COR-L47 (cell line): ENCODE measurements around the gene MPZL1.

Experiments used
- DNase-seq: peaks from one replicate; lab custom pipeline; 2025; lab: John Stamatoyannopoulos, UW

Gene MPZL1

DNA sequence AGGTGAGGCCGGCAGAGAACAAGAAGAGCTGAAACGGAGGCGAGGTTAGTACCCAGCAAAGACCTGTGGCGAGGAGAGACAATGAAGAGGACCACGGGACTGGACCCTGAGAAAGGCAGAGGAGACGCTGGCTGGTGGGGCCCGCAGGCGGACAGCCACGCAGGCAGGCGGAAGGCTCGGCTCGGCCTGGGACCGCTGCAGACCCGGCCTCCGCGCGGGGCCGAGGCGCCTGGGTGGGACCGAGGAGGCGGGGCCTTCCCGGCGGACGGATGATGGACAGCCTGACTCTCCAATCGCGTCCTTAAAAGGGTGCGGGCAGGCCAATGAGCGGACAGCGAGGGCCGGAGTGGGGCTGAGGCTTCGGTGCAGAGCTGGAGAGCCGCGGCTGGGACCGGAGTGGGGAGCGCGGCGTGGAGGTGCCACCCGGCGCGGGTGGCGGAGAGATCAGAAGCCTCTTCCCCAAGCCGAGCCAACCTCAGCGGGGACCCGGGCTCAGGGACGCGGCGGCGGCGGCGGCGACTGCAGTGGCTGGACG is at the start of gene MPZL1:
Gene MPZL1 (plus strand): TSS at position 366 of the 535 bp plus-strand sequence. CDS start 170 bp downstream, outside the sequence.
- peak; percentile 84 for DNase-seq

DNA sequence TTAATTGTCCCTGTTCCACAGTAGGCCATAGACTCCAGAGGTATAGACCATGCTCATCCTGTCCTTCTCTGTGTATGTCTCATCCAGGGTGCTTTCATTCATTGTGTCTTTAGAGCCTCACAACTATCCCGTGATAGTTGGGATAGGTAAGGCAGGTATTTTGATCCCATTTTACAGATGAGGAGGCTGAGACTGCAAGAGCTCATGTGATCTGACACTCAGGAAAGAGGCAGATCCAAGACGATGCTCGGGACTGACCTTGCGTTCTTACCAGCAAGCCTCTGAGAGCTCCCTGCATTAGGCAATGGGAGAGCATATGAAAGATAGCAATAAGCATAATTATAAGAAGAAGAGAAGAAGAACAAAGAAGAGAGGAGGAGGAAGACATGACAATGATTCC is 49.0 kb upstream of the MPZL1 start:
- no peak for DNase-seq

DNA sequence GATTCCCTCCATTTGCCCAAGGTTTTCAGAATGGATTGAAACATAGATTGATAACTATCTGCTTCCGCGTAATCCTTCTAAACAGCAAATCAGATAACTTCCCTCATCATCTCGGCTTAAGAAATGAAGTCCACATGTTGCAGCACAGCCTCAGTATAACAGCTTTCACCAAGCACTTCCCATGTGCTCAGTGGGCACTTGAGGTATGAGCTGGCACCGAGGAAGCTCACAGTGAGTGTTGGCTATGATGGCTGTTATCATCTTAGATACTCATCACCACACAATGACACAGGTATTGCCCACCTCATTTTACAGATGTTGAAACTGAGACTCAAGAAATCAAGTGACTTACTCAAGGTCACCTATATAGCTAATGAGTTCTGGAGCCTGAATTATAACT is 48.5 kb upstream of the MPZL1 start:
- DNase-seq = no peak

DNA sequence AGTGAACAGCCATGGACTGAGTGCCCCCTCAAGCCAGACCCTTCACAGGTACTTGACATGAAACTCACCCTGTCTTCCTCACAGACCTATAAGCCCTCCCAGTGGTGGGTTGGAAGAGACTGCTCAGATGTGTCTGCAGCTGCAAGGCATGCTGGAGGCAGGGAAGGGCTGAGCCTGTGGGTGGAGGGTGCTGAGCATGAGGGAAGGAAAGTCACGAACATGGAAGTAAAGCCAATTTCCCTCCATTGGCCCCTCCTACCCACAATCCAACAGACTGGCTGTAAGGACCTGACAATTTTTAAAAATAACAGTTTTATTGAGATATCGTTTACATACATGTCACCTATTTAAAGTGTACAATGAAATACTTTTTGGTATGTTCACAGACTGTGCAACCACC is 47.6 kb upstream of the MPZL1 start:
- no peak for DNase-seq

DNA sequence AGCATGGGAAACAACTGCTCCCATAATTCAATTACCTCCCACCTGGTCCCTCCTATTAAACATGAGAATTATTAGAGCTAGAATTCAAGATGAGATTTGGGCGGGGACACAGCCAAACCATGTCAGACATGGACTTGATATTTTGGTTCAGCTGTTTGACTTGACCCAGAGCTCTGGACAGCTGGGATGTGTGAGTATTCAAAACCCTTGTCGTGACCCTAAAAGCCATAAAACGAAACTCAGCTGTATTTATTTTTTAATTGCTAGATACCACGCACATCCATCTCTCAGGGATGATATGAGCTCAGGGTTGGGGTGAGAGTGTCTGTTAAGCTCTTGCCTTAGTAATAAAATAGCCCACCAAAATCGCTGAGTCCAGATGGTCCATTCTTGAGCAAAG is 46.3 kb upstream of the MPZL1 start:
- no peak for DNase-seq

DNA sequence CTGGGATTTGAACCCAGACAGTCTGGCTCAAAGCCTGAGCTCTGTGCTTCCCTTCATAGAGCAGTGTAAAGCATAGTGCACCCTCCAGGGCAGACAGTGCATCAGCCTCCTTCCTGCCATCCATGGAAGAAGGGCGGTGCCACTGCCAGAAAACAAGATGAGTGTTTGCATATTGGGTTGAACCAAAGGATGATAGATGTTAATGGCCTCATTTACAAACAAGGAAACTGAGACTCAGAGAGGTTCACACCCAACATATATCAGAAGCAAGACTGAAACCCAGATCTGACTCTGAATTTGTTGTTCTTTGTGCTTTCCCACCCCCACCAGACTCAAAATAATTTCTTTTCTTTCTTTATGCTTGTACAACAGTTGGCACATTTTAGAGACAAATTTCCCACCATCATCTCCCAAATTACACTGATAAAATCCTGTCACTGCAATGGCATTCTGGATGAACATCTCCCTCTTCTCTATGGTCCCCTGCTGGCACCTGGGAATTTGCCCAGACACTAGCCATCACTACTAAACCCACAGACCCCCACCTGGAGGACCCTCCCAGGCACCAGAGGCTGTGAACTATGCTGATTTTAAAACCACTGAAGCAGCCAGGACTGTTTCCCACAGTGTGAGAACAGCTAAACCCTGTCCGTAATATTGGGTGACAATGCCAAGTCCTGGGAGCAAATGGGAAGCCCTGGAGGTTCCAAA is 45.4 kb upstream of the MPZL1 start:
- DNase-seq = no peak

DNA sequence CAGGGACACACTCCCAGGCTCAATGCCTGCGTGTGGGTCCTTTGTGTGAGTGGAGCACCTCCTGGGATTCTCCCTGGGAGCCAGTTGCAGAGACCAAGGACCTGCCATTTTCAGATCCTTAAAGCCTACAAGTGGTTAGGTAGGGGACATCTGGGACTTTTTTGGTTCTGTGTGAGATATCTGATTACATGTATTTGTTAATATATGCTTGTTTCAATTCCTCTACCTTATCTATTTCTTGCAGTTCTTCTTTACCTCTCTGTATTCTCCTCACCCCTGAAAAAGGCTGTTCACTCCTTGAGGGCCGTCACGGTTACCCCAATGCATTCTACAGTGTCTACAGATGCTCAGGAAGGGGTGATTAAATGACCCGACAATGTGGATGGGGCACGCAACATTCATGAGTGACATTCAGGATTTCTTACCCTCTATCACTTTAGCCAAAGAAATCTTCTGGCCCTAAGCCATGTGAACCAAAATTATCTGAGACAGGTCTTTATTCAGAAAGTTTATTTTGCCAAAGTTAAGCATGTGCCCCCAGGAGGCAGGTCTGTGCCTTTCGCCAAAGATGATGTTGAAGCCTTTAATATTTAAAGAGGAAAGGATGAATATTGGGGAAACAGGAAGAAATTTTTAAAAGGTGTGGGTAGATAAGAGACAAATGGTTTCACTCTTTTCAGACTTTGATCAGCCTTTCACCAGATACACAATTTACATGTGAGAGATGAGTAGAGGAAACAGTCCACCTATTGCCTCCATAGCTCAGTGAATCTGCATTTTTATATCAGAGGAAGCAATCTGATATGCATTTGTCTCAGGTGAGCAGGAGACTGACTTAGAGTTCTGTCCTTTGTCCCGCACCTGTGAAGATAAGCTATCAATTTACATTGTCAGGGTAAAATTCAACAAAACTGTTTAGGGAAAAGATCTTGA is 44.6 kb upstream of the MPZL1 start:
- DNase-seq = no peak

DNA sequence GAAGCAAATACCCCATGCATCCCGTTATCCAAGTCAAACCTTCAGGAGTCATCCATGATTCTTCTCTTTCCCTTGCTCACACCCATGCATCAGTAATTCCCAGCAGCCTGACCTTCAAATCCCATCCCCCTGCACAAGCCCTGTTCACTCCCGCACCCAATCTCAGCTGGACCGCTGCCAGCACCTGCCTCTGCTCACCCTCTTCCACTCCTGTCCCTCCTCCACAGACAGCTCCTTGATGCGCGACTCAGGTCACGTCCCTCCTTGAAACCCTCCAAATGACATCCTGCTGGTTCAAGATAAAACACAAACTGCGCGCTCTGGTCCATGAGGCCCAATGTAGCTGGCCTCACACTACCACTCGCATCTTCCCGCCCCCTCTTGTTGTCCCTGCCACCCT is 43.4 kb upstream of the MPZL1 start:
- no peak for DNase-seq

DNA sequence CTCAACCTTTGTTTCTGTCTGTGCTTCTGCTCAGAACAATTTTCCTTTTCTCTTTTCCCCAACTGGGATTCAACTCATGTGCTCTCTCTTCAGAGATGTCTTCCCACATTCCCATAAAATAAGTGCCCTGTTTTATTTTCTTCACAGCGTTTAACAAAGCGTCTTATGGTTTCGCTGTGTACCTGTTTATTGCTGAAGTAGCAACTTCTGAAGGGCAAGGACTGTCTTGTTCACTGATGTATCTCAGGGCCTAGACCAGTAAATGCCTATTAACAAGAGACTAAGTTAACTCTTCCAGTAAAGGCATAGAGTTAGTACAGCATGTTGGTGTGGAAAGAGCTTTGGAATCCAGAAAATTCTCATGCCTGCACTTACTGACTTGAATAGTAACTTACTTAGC is 42.9 kb upstream of the MPZL1 start:
- DNase-seq = no peak

DNA sequence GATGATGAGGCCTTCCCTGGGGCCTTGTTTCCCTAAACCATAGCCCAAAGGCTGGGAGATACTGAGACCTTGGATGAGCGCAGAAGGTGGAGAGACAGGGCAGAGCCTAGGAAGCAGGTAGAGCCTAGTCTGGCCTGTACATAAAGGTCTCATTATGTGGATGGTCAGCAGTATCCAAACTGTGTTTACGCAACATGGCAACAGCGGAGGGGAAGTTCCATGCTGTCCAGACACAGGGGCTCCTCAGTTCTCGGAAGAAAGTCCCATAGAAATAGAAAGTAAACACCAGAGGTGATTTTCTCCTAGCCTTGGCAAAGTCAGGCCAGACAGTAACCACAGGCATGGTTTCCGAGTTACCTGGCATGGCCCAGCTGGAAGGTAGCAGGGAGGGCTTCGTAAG is 42.1 kb upstream of the MPZL1 start:
- DNase-seq = no peak

DNA sequence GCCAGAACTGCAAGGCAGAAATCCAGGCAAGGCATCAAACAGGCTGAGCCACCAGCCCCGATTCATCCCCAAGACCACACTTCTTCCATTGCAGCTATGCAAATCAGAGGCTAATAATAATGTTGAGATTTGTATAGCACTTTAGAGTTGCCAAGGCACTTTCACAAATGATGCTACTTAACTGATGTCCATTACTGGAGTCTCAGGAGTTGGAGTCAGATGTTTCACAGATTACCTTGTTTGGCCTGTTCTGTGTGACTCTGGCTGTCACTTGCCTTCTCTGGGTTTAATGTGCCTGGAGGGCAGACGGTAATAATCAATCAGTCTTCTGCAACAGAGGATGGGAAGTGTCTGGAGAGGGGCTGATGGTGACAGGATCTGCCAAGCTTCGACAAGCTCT is 40.8 kb upstream of the MPZL1 start:
- no peak for DNase-seq

DNA sequence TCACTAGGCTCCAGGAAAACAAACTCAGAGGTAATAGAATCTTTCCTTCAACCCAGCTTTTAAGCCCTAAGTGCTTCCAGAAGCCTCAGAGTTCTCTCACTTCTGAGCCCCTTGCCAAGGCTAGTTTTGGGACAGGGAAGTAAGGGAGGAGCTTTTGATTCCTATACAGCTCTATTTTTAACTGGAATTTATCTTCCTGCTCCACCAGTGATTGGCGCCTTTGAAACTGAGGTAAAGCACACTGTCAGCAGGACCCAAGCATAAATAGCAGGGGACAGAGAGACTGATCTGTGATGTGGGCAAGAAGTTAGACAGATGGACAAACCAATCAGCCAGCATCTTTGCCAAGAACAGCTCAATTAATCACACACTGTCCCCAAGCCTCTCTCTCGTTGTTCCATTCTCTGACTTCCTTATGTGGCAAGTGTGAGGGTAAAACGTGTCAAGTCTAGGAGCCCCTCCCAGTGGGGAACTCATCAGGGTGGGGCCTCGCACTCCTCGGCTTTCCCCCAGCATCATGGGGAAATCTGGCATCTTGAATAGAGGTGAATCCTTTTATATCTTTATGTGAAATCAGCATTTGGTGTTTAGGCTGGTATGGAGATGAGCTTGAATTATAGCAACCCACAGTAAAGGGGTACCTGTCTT is 40.2 kb upstream of the MPZL1 start:
- no peak for DNase-seq

DNA sequence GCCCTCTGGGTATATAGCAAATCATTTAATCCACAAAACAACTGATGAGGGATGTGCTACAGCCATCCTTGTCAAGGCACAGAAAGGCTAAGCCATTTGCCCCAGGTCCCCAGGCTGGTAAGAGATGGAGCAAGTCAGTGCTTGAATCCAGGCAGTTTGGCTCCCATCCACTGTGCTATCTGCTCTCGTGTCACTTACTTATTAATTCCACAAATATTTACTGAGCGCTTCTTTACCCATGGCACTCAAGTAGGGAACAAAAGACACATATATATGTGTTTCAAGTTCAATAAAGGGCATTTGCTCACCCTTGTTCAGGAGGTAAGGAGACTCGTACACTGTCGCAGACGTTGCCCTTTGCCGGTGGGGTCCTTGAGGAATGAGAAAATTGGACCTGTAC is 38.6 kb upstream of the MPZL1 start:
- DNase-seq = no peak

DNA sequence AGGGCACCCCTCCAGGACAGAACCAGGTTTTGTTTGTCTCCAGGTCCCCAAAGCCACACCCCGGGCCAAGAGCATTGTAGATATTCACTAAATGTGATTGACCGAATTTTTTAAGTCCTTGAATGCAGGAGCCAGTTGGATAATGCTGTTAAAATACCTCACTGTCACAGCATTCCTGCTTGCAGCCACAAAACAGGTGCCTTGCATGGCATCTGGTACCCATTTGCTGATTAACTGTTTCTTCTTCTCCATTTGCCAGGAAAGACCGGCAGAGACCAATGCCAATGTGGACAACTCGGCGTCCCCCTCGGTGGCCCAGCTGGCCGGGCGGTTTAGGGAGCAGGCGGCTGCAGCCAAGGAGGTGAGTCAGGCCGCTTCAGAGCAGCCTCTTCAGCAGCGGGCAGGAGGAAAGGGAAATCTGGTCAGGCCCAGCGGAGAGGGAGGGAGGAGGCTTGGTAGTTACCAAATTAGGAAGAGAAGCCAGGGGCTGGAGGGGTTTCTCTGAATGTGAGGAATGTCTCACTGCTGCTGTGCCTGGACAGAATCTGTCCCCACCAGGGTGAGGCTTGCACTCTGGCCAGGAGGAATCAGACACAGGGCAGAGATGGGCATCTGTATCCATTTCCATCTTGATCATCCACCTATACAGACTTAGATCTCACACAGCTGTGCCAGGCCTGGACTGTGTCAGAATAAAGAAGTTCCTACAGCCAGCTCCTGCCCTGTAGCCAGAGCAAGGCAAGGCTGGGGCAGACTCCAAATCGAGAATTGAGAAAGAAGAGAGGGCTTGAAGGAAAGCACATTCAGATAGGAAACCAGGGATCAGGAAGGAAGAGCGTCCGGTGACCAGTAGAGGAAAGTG is 37.9 kb upstream of the MPZL1 start:
- DNase-seq = no peak

DNA sequence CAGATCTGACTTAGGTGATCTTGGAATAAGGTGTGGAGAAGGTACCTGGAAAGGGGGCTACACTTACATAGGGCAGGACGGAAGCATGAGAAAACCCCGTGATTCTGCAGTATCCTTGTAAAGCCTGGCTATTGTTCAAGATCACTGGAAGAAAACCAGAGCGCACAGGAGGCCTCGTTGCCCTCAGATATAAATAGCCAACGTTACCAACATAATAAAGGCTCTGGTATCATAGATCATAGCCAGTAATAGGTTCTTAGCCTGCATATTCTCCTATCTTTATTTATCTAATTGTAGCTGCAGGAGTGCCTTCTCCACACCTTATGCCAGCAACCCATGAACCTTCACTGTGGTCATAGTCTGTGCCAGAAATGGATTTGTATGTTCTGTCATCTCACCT is 35.9 kb upstream of the MPZL1 start:
- DNase-seq = no peak

DNA sequence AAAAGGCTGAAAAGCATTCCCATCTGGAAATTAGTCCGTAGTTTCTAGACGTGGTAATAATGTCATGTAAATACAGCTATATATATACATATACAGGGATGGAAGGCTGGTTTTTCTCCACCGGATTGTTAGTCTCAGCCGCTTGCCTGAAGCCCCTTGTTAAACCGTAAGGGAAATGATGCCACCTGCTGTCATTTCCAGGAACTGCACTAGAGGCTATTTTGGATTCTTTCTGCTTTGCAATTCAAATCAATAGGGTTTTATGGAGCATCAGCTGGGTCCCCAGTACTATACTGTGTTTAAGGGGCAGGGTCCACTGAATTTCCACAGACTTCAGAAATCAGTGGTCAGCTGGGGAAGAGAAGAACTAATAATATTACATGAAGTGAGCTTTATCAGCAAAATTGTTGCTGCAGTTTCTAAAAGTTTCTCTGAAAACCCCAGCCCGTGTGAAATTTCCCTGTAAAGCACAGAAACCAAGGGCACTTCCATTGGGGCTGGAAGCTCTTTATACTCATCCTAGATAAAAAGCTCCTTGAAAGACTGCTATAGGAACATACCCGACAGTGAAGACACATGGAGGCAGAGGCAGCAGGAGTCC is 33.8 kb upstream of the MPZL1 start:
- DNase-seq = peak; percentile 56

DNA sequence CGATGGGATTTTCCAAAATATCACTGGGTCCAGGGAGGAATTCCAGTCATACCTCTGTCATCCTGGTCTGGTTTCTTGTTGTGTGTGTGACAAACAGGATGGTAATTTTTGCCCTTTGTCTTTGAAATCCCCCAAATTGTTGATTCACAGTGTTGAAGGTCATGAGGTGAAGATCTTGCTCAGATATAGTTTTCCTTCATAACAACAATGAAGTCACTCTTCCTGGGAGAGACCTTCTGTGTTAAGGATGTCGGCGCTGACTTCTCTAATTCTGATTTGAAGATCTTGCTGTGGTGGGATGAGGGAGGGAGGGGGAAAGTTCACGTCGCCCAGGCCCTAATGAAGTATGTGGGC is 32.2 kb upstream of the MPZL1 start:
- no peak for DNase-seq

DNA sequence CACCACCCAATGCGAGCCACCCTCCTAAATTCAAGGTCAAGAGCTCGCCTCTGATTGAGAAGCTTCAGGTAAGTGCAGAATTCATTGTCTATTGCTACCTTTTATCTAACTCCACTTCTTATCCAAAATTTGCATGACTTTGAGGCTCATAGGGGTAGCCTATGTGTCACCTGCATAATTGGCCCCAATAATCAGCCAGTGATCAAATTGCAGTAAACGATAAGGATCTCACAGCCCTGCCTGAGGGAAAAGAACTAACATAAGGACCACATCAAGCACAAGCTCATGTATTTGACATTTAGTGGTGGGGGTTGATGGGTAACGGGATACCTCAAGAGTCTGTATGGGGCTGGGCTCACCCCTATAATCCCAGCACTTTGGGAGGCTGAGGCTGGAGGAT is 31.7 kb upstream of the MPZL1 start:
- no peak for DNase-seq

DNA sequence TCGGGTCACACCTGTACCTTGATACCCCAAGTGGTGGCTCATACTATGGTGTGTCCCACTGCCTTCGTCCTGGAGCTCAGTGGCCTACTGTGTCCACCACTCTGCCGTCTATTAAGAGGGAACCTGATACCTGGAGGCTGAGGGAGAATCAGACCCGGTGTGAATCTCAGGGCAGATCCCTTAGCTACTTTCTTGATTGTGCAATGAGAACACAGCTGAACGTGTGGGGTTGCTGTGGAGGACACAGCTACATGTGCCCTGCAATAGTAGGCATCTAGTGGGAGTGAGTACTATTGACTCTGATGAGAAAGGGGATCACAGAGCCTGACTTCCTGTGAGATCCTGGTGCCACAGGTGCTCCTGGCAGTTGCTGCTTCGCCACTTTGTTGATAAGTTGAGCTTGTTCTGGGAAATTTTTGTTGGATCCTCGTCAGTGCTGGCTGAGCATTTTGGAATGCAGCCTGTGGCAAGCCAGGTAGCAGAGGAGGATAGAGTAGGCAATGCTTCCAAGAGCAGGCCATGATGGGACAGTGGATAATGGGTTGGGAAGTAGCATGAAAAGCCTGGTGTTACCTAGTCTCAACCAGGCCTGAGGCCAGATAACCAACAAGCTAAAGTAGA is 28.2 kb upstream of the MPZL1 start:
- no peak for DNase-seq

DNA sequence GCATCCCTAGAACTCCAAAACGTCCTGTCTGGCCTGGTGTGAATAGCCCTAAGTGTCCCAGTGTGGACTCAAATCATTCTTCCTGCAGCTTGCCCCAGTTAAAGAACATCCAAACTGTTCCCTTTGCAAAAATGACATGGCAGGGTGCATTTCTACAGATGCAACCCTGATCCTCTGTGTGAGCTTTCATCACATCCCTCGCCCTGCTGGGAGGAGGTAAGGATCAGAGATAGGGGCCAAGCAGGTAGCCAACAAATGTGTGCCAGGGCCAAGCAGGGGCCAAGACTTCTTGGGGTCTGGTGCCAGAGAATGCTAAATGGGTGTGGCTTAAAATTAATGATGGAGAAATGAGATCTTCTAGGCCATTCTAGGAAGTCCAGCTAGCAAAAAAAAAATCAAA is 27.1 kb upstream of the MPZL1 start:
- no peak for DNase-seq

DNA sequence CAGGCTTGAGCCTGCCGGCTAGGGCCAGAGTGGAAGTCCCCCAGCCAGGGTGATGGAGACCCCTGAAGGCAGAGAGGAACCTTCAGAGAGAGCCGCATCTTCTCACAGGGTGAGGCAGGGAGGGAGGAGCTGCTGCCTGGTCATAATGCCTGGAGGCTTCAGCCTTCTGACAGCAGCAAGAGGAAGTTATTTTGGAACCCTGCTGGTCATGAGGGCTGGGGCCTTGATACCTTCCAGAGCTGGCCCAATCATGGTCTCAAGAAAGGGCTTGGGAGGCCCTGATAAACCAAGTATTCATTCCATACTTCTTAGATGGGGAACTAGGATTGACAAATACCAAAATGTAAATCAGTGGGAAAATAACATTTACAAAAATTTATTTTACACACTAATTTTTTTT is 26.6 kb upstream of the MPZL1 start:
- DNase-seq = no peak
